Neural crest cell (in vitro differentiated cells): ENCODE results near the gene SIRT5. TPM values are rescaled to one million over a fixed set of nuclear protein-coding genes. Genes with fewer than 3 reads are reported as not detected.

Experiments used
- DNase-seq: peaks from one replicate; pipeline ENCODE4 v3.0.0; 2021; ENCODE audit warnings: low read depth, mixed read lengths, low spot score
- H3K27ac Mint-ChIP-seq: one replicate; pipeline ENCODE4 v1.8.0; 2021; ENCODE audit warnings: mild to moderate bottlenecking, mixed read lengths; ENCODE audit not compliant: unreplicated experiment
- H3K27me3 Mint-ChIP-seq: 2 replicates; pipeline ENCODE4 v1.8.0; 2021; ENCODE audit warnings: low read depth, mild to moderate bottlenecking, mixed read lengths
- H3K36me3 Mint-ChIP-seq: 2 replicates; pipeline ENCODE4 v1.8.0; 2021; ENCODE audit warnings: low read depth, mild to moderate bottlenecking, mixed read lengths
- H3K4me1 Mint-ChIP-seq: 2 replicates; pipeline ENCODE4 v1.8.0; 2021; ENCODE audit warnings: mixed read lengths
- H3K4me3 Mint-ChIP-seq: one replicate; pipeline ENCODE4 v1.8.0; 2021; ENCODE audit warnings: mild to moderate bottlenecking, mixed read lengths
- H3K9me3 Mint-ChIP-seq: 2 replicates; pipeline ENCODE4 v1.8.0; 2021; ENCODE audit warnings: mixed read lengths
- total RNA-seq: library from RNA; stranded (reverse); gene quantifications from 2 replicates; pipeline ENCODE4 v1.2.1, GENCODE V29; 2021
- TF ChIP-seq, protein P1 (sequence below): fragments of 200-600 bp; sonication (generic); conservative IDR thresholded peaks from 2 replicates; pipeline ENCODE4 v1.5.0; 2021; ENCODE audit warnings: antibody characterized with exemption, mild to moderate bottlenecking

The SIRT5 gene
- total RNA-seq, 1 donor from 2014 or later, result 8.8 TPM

DNA sequence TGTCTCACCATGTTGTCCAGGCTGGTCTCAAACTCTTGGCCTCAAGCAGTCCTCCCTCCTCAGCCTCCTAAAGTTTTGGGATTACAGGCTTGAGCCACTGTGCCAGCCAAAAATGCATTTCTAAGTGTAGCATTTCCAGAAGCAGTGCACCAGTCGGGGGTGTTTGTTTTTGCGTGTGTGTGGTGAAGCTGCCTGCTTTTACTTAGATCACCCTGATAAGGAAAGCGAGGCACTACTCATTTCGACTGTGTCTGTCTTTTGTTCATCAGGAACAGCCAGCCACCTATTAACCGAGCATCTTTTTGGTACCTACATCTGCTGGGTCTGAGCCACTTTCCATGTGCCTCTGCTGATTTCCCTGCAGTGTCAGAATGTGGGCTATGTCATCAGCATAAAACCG, 18.7 kb downstream of the SIRT5 start:
- H3K27me3 Mint-ChIP-seq, result no peaks in the 10 kb centered on the region
- H3K4me1 Mint-ChIP-seq, result no peaks in the 10 kb centered on the region
- no peaks in the 10 kb centered on the region for H3K9me3 Mint-ChIP-seq
- H3K27ac Mint-ChIP-seq, result no peak overlapping the region
- no peak for DNase-seq
- H3K4me3 Mint-ChIP-seq, result no peak overlapping the region
- TF ChIP-seq, protein P1, sequence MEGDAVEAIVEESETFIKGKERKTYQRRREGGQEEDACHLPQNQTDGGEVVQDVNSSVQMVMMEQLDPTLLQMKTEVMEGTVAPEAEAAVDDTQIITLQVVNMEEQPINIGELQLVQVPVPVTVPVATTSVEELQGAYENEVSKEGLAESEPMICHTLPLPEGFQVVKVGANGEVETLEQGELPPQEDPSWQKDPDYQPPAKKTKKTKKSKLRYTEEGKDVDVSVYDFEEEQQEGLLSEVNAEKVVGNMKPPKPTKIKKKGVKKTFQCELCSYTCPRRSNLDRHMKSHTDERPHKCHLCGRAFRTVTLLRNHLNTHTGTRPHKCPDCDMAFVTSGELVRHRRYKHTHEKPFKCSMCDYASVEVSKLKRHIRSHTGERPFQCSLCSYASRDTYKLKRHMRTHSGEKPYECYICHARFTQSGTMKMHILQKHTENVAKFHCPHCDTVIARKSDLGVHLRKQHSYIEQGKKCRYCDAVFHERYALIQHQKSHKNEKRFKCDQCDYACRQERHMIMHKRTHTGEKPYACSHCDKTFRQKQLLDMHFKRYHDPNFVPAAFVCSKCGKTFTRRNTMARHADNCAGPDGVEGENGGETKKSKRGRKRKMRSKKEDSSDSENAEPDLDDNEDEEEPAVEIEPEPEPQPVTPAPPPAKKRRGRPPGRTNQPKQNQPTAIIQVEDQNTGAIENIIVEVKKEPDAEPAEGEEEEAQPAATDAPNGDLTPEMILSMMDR, result no peak
- H3K36me3 Mint-ChIP-seq, result peaks cover 8% of the 10 kb centered on the region

DNA sequence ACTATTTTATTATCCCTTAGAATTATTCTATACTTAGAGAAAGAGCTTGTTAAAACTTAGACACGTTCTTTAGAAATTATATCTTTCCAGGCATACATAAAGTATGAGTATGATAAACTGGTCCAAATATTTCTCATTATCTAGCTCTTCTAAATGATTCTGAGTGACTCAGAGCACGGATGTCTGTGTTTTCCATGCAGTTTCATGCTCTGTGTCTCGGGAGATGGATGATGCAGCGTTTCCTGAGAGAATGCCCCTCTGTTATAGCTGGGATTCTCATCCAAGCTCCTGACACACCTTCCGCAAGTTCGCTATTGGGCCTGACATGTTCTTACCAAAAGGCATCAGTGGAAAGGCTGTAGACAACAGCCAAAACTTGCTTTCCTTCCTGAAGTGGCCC, 19.3 kb downstream of the SIRT5 start:
- no peak overlapping the region for H3K27ac Mint-ChIP-seq
- no peaks in the 10 kb centered on the region for H3K27me3 Mint-ChIP-seq
- TF ChIP-seq, protein P1, result no peak
- no peaks in the 10 kb centered on the region for H3K4me1 Mint-ChIP-seq
- H3K9me3 Mint-ChIP-seq, result no peaks in the 10 kb centered on the region
- peaks cover 9% of the 10 kb centered on the region for H3K36me3 Mint-ChIP-seq
- H3K4me3 Mint-ChIP-seq, result no peak overlapping the region
- DNase-seq, result no peak

DNA sequence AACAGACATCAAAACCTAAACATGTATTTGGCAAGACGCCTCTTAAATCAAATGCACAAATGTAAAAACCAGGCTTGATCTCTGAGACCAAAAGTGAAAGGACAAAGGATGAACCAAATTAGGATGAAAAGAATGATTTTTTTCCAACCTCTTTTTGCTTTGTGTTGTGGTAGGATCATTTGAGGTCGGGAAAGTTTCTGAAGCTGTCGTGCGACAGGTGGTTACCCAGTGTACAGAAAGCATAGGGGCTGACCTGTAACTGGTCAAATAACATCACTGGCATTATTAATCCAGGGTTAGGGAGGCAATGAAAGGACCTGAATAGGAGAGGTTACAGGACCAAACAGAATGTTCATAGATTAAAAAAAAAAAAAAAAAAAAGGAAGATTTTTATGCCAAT, 22.7 kb downstream of the SIRT5 start:
- Mint-ChIP-seq H3K9me3 (no peaks in the 10 kb centered on the region), H3K27ac (no peak overlapping the region), H3K4me1 (no peaks in the 10 kb centered on the region), H3K27me3 (no peaks in the 10 kb centered on the region), H3K4me3 (no peak overlapping the region), H3K36me3 (peaks cover 9% of the 10 kb centered on the region)
- no peak for DNase-seq
- TF ChIP-seq, protein P1, result no peak

DNA sequence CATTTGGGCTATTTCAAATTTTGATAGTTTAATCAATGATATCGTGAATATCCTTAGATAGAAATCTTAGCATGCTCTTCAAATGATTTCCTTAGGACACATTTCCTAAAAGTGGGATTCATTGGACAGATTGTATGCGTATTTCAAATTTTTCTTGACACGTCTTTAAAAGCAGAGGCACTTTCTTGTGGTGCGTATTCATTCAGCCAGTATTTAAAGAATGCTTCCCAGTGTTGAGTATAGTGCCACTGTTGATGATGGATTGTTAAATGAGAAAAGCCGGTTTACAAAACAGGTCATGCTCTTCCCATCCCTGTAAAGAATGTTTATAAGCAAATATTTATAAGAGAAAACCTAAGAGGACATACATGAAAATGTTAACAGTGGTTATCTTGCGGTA, 25.6 kb downstream of the SIRT5 start:
- TF ChIP-seq, protein P1, result no peak
- Mint-ChIP-seq H3K4me1 (peaks cover 10% of the 10 kb centered on the region), H3K27ac (no peak overlapping the region), H3K4me3 (no peak overlapping the region), H3K27me3 (no peaks in the 10 kb centered on the region), H3K36me3 (peaks cover 17% of the 10 kb centered on the region), H3K9me3 (no peaks in the 10 kb centered on the region)
- DNase-seq, result no peak

DNA sequence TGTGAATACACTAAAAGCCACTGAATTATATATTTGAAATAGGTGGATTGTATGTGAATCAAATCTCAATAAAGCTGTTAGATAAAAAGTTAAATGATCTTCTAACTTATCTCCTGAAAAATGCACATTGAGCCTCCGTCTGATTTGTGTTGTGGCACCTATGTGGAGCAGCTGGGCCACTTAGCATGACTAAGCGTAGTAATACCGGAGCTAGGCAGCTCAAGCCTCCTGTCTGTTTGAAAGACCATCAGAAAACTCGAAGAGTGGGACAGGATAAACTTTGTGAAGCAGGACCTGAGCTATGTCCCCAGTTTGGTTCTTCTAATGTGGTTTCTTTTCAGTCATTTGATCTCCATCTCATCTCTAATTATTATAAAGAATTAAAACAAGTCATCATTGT, 29.7 kb downstream of the SIRT5 start:
- H3K36me3 Mint-ChIP-seq, result peaks cover 10% of the 10 kb centered on the region
- no peak overlapping the region for H3K27ac Mint-ChIP-seq
- no peak overlapping the region for H3K4me3 Mint-ChIP-seq
- H3K27me3 Mint-ChIP-seq, result no peaks in the 10 kb centered on the region
- TF ChIP-seq, protein P1, result no peak
- no peaks in the 10 kb centered on the region for H3K9me3 Mint-ChIP-seq
- DNase-seq, result no peak
- peaks cover 20% of the 10 kb centered on the region for H3K4me1 Mint-ChIP-seq
